Activated CD4-positive, alpha-beta T cell treated with anti-CD3 and anti-CD28 coated beads, Interleukin-2, amount 10 ng/mL, durations not matched to agents 7 days and 5 days (primary cell): ENCODE measurements around the gene GRID1. TPM values are rescaled to one million over a fixed set of nuclear protein-coding genes. Genes with fewer than 3 reads are reported as not detected.

Experiments used
- CTCF ChIA-PET: fragments of 350-600 bp; sonication (Branson Sonifier 250); formaldehyde crosslinking; loops from one replicate; lab custom pipeline; 2021; ENCODE audit warnings: antibody characterized with exemption; lab: Charles Lee
- POLR2A ChIA-PET: fragments of 350-600 bp; sonication (Branson Sonifier 250); formaldehyde crosslinking; loops from one replicate; lab custom pipeline; 2021; ENCODE audit warnings: antibody characterized with exemption; lab: Charles Lee
- DNase-seq: peaks from one replicate; pipeline ENCODE4 v3.0.0-alpha.2; 2020
- H3K27ac Mint-ChIP-seq: one replicate; pipeline ENCODE4 v1.8.0; 2021; ENCODE audit warnings: mild to moderate bottlenecking, moderate library complexity, mixed read lengths
- H3K27me3 Mint-ChIP-seq: one replicate; pipeline ENCODE4 v1.8.0; 2021; ENCODE audit warnings: mixed read lengths
- H3K36me3 Mint-ChIP-seq: one replicate; pipeline ENCODE4 v1.8.0; 2021; ENCODE audit warnings: low read depth, mixed read lengths
- H3K4me1 Mint-ChIP-seq: one replicate; pipeline ENCODE4 v1.8.0; 2021; ENCODE audit warnings: mixed read lengths
- H3K4me3 Mint-ChIP-seq: one replicate; pipeline ENCODE4 v1.8.0; 2021; ENCODE audit warnings: mild to moderate bottlenecking, moderate library complexity, mixed read lengths
- H3K9me3 Mint-ChIP-seq: one replicate; pipeline ENCODE4 v1.8.0; 2021; ENCODE audit warnings: mixed read lengths
- total RNA-seq, 2 experiments: library from RNA; stranded (reverse); gene quantifications; one replicate each; pipeline ENCODE4 v1.2.3, GENCODE V29; 2021

Gene GRID1
- total RNA-seq, 2 experiments from 2014 or later: not detected

GRCh38 chr10:86306628-86307278, 59.8 kb downstream of the GRID1 start:
- Mint-ChIP-seq H3K9me3 (no peaks in the 10 kb centered on the region), H3K4me1 (no peaks in the 10 kb centered on the region), H3K27ac (no peak overlapping the region), H3K27me3 (no peaks in the 10 kb centered on the region), H3K36me3 (no peaks in the 10 kb centered on the region), H3K4me3 (no peak overlapping the region)
- POLR2A ChIA-PET: no interaction called here
- DNase-seq: peak; percentile 50
- CTCF ChIA-PET: interaction anchor here (0.9 kb wide), 1 partner anchor 12 kb away, joined by 3 read pairs; no protein-coding TSS in a partner anchor

- Mint-ChIP-seq H3K4me1 (no peaks in the 10 kb centered on the region), H3K9me3 (no peaks in the 10 kb centered on the region), H3K27ac (no peak overlapping the region), H3K27me3 (no peaks in the 10 kb centered on the region), H3K4me3 (no peak overlapping the region), H3K36me3 (no peaks in the 10 kb centered on the region)
- no peak for DNase-seq
- ChIA-PET CTCF (no interaction called here), POLR2A (no interaction called here)
Observed at GRCh38 chr10:86305521-86305920, 61.1 kb downstream of the GRID1 start.

GRCh38 chr10:86304436-86304835, 62.2 kb downstream of the GRID1 start:
- no peaks in the 10 kb centered on the region for H3K4me1 Mint-ChIP-seq
- POLR2A ChIA-PET: no interaction called here
- H3K27ac Mint-ChIP-seq: no peak overlapping the region
- CTCF ChIA-PET: no interaction called here
- H3K9me3 Mint-ChIP-seq: no peaks in the 10 kb centered on the region
- no peaks in the 10 kb centered on the region for H3K27me3 Mint-ChIP-seq
- DNase-seq: no peak
- H3K36me3 Mint-ChIP-seq: no peaks in the 10 kb centered on the region
- no peak overlapping the region for H3K4me3 Mint-ChIP-seq

- Mint-ChIP-seq H3K9me3 (no peaks in the 10 kb centered on the region), H3K4me3 (no peak overlapping the region), H3K27ac (no peak overlapping the region), H3K27me3 (no peaks in the 10 kb centered on the region), H3K4me1 (no peaks in the 10 kb centered on the region), H3K36me3 (no peaks in the 10 kb centered on the region)
- no peak for DNase-seq
- POLR2A ChIA-PET: no interaction called here
- CTCF ChIA-PET: no interaction called here
Observed at GRCh38 chr10:86303626-86304025, 63.0 kb downstream of the GRID1 start.

GRCh38 chr10:86301971-86302370, 64.6 kb downstream of the GRID1 start:
- CTCF ChIA-PET: interaction anchor here (1.5 kb wide), 1 partner anchor 11 kb away, joined by 4 read pairs; no protein-coding TSS in a partner anchor
- Mint-ChIP-seq H3K4me1 (no peaks in the 10 kb centered on the region), H3K4me3 (no peak overlapping the region), H3K27me3 (no peaks in the 10 kb centered on the region), H3K9me3 (no peaks in the 10 kb centered on the region), H3K27ac (no peak overlapping the region), H3K36me3 (no peaks in the 10 kb centered on the region)
- no peak for DNase-seq
- POLR2A ChIA-PET: no interaction called here

- H3K4me3 Mint-ChIP-seq: no peak overlapping the region
- no peak for DNase-seq
Observed at GRCh38 chr10:86300931-86301830, 65.4 kb downstream of the GRID1 start.

GRCh38 chr10:86300399-86300925, 66.1 kb downstream of the GRID1 start:
- CTCF ChIA-PET: no interaction called here
- H3K27ac Mint-ChIP-seq: no peak overlapping the region
- H3K36me3 Mint-ChIP-seq: no peaks in the 10 kb centered on the region
- H3K4me1 Mint-ChIP-seq: no peaks in the 10 kb centered on the region
- POLR2A ChIA-PET: no interaction called here
- H3K9me3 Mint-ChIP-seq: no peaks in the 10 kb centered on the region
- DNase-seq: no peak
- no peaks in the 10 kb centered on the region for H3K27me3 Mint-ChIP-seq
- no peak overlapping the region for H3K4me3 Mint-ChIP-seq

More at GRCh38 chr10:86300931-86301830, 65.4 kb downstream of the GRID1 start:
- ChIA-PET POLR2A (no interaction called here), CTCF (interaction anchor here (1.5 kb wide), 1 partner anchor 10 kb away, joined by 4 read pairs; no protein-coding TSS in a partner anchor)
- no peaks in the 10 kb centered on the region for H3K9me3 Mint-ChIP-seq
- no peak overlapping the region for H3K27ac Mint-ChIP-seq
- H3K27me3 Mint-ChIP-seq: no peaks in the 10 kb centered on the region
- H3K4me1 Mint-ChIP-seq: no peaks in the 10 kb centered on the region
- H3K36me3 Mint-ChIP-seq: no peaks in the 10 kb centered on the region

- DNase-seq: no peak
- H3K4me3 Mint-ChIP-seq: no peak overlapping the region
- no peaks in the 10 kb centered on the region for H3K9me3 Mint-ChIP-seq
- no peaks in the 10 kb centered on the region for H3K4me1 Mint-ChIP-seq
- ChIA-PET CTCF (no interaction called here), POLR2A (no interaction called here)
- H3K36me3 Mint-ChIP-seq: no peaks in the 10 kb centered on the region
- H3K27me3 Mint-ChIP-seq: no peaks in the 10 kb centered on the region
- H3K27ac Mint-ChIP-seq: no peak overlapping the region
Observed at GRCh38 chr10:86299562-86299961, 67.0 kb downstream of the GRID1 start.

- no peak for DNase-seq
- H3K9me3 Mint-ChIP-seq: no peaks in the 10 kb centered on the region
- H3K36me3 Mint-ChIP-seq: no peaks in the 10 kb centered on the region
- H3K4me1 Mint-ChIP-seq: no peaks in the 10 kb centered on the region
- POLR2A ChIA-PET: no interaction called here
- CTCF ChIA-PET: interaction anchor here (0.6 kb wide), 1 partner anchor 26 kb away, joined by 3 read pairs; no protein-coding TSS in a partner anchor
- H3K27ac Mint-ChIP-seq: no peak overlapping the region
- no peak overlapping the region for H3K4me3 Mint-ChIP-seq
- H3K27me3 Mint-ChIP-seq: no peaks in the 10 kb centered on the region
Observed at GRCh38 chr10:86298501-86299001, 68.0 kb downstream of the GRID1 start.

GRCh38 chr10:86295791-86296190, 70.8 kb downstream of the GRID1 start:
- ChIA-PET CTCF (no interaction called here), POLR2A (no interaction called here)
- DNase-seq: no peak
- H3K4me1 Mint-ChIP-seq: no peaks in the 10 kb centered on the region
- no peaks in the 10 kb centered on the region for H3K9me3 Mint-ChIP-seq
- no peak overlapping the region for H3K27ac Mint-ChIP-seq
- H3K27me3 Mint-ChIP-seq: no peaks in the 10 kb centered on the region
- H3K4me3 Mint-ChIP-seq: no peak overlapping the region
- H3K36me3 Mint-ChIP-seq: no peaks in the 10 kb centered on the region

- no peaks in the 10 kb centered on the region for H3K9me3 Mint-ChIP-seq
- ChIA-PET POLR2A (no interaction called here), CTCF (no interaction called here)
- no peaks in the 10 kb centered on the region for H3K4me1 Mint-ChIP-seq
- DNase-seq: no peak
- H3K36me3 Mint-ChIP-seq: no peaks in the 10 kb centered on the region
- no peak overlapping the region for H3K27ac Mint-ChIP-seq
- no peaks in the 10 kb centered on the region for H3K27me3 Mint-ChIP-seq
- H3K4me3 Mint-ChIP-seq: no peak overlapping the region
Observed at GRCh38 chr10:86295351-86295750, 71.2 kb downstream of the GRID1 start.

- no peak overlapping the region for H3K27ac Mint-ChIP-seq
Observed at GRCh38 chr10:86294346-86295265, 72.0 kb downstream of the GRID1 start.

More at GRCh38 chr10:86294346-86295265, 72.0 kb downstream of the GRID1 start:
- Mint-ChIP-seq H3K4me3 (no peak overlapping the region), H3K27me3 (no peaks in the 10 kb centered on the region), H3K9me3 (no peaks in the 10 kb centered on the region), H3K4me1 (no peaks in the 10 kb centered on the region), H3K36me3 (no peaks in the 10 kb centered on the region)
- no peak for DNase-seq
- ChIA-PET CTCF (no interaction called here), POLR2A (no interaction called here)
